OCI-LY3 (cell line): Measurements from ENCODE around the gene PRR14L.
"Not testable (repeated sequence)": the region's sequence is repeated elsewhere in the genome, so short reads cannot be mapped to it uniquely, and the experiment has no call there.

Source experiments
- CTCF ChIP-seq: fragments of 200-600, 300-600 bp; sonication (generic); IDR thresholded peaks from 2 replicates; pipeline ENCODE4 v1.5.1; 2014; ENCODE audit warnings: antibody characterized with exemption, low read length, low read depth
- EZH2phosphoT487 ChIP-seq: fragments of 200-600 bp; shearing (Covaris generic); IDR thresholded peaks from 2 replicates; pipeline ENCODE4 v1.6.1; 2018; ENCODE audit warnings: antibody characterized with exemption, mixed run types, low read depth

- TF ChIP-seq CTCF, EZH2phosphoT487: not testable (repeated sequence)
Measured at GRCh38 chr22:31740314-31740713, 9.6 kb downstream of the PRR14L start.
